ENCODE results near the gene PIK3R6.

The PIK3R6 gene

DNA sequence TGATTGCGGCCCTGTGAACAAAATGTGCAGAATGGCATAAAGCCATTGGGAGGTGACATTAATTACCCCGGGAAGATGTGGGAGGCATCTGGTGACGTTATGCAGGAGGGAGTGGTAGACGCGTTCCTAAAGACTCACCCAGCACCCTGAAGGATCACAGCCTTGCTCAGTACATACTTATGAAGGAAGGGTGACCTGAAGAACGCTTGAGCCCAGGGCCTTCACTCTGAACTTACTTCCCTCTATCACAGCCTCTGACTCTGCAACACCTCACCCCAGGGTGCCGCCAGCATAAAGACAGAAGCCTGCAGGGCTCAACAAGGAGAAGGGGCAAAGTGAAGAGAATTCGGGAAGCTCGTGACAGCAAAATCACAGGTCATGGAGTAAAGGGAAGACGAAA, 77.7 kb downstream of the PIK3R6 start:
- DNase-seq: no peak

- no peak for DNase-seq
Observed at GRCh38 chr17:8788998-8789397, 78.5 kb downstream of the PIK3R6 start.

- DNase-seq: no peak
Observed at GRCh38 chr17:8785547-8786413, 81.7 kb downstream of the PIK3R6 start.

- no peak for DNase-seq
Observed at GRCh38 chr17:8782176-8782575, 85.3 kb downstream of the PIK3R6 start.

DNA sequence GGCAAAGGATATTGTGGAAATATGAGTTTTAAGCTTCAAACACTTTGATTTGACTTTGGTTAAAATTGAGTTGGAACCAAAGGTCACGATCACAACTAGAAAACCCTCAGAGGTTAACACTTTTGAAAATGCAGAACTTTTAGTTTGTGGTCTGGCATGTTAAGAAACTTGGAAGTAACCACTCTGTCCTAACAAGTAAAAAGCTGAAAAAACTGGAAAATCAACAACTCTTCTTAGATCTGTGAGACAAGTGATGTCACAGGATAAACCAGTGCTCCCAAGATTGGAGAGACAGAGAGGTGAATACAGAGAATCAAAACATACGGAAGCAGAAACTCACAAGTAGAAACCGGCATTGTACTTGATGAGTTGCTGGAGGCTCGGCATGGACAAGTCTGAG, 85.7 kb downstream of the PIK3R6 start:
- no peak for DNase-seq

GRCh38 chr17:8776881-8777280, 90.6 kb downstream of the PIK3R6 start:
- no peak for DNase-seq

- DNase-seq: no peak
Observed at GRCh38 chr17:8776248-8776647, 91.2 kb downstream of the PIK3R6 start.

DNA sequence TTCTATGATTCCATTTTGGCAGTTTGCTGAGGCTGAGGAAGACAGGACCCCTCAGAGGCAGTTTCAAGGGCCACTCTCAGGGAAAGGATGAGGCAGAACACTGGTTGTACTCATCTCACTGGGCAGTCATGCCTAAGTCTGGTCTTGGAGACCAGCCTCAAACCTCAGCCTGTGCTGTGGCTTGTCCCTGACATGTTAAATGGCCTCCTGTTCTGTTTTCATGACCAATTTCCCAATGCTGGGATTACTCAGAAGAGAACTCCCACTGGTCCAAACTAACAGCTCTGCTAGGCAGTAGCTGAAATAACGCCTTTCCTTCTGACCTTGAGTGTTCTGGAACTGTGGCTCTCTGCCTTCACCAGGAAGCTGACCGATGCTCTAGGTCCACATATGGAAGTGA, 100.7 kb downstream of the PIK3R6 start:
- DNase-seq: no peak

DNA sequence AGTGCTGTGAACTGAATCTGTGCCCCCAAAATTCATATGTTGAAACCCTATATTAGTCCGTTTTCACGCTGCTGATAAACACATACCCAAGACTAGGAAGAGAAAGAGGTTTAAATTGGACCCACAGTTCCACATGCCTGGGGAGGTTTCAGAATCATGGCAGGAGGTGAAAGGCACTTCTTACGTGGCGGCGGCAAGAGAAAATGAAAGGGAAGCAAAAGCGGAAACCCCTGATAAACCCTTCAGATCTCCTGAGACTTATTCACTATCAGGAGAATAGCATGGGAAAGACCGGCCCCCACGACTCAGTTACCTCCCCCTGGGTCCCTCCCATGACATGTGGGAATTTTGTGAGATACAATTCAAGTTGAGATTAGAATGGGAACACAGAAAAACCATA, 105.5 kb downstream of the PIK3R6 start:
- DNase-seq: no peak

GRCh38 chr17:8758137-8758596, 109.3 kb downstream of the PIK3R6 start, which contains the start of gene SPDYE4:
Gene SPDYE4, minus strand, starts transcription at chr17:8758546. Its CDS starts 164 bp downstream, at chr17:8758382.
- no peak for DNase-seq

GRCh38 chr17:8757189-8757588, 110.3 kb downstream of the PIK3R6 start:
- no peak for DNase-seq

- no peak for DNase-seq
Observed at GRCh38 chr17:8755590-8756255, 111.8 kb downstream of the PIK3R6 start.

GRCh38 chr17:8754890-8755289, 112.6 kb downstream of the PIK3R6 start:
- no peak for DNase-seq

GRCh38 chr17:8753976-8754440, 113.5 kb downstream of the PIK3R6 start:
- DNase-seq: no peak

DNA sequence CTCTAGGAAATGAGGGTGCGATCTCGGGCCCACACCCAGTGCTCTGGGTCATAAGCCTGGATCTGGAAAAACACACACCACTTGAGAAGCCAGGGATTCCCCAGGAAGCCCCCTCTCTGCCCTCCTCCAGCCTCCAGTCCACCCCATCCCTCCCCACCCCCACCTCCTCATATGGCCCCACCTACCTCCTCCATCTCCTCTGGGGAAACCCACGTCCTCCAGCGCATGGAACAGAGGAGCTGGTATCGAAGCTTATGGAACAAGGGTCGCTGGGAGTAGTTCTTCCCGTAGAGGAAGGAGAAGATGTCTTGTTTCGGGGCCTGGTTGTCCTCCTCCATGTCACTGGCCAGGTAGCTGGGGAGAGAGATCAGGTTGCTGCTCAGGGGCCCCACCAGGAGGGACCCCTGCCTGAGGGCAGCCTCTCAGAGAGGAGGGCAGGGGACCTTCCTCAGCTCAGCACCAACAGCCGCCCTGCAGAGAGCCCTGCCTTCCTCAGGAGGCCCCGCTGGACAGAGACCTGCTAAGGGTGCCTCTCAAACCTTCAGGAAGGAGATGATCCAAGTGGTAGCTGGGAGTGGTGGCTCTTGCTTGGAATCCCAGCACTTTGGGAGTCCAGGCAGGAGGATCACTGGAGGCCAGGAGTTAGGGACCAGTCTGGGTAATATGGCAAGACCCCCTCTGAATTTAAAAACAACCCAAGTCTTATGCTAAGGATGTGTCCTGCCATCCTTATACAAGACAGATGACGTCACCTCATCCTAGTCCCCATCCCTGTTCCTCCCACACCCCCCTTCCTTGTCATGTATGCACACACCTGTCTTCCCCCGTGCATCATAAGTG, 114.1 kb downstream of the PIK3R6 start:
- no peak for DNase-seq

Data from cerebellar nuclear complex (tissue), 1 donor.